Measurements from ENCODE around the gene ATG10.
"Not testable (repeated sequence)": the region's sequence is repeated elsewhere in the genome, so short reads cannot be mapped to it uniquely, and the experiment has no call there.

The ATG10 gene

DNA sequence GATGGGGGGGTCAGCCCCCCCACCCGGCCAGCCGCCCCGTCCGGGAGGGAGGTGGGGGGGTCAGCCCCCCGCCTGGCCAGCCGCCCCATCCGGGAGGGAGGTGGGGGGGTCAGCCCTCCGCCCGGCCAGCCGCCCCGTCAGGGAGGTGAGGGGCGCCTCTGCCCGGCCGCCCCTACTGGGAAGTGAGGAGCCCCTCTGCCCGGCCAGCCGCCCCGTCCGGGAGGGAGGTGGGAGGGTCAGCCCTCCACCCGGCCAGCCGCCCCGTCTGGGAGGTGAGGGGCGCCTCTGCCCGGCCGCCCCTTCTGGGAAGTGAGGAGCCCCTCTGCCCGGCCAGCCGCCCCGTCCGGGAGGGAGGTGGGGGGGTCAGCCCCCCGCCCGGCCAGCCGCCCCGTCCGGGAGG is 168.0 kb downstream of the ATG10 start:
- not testable (repeated sequence) for DNase-seq

DNA sequence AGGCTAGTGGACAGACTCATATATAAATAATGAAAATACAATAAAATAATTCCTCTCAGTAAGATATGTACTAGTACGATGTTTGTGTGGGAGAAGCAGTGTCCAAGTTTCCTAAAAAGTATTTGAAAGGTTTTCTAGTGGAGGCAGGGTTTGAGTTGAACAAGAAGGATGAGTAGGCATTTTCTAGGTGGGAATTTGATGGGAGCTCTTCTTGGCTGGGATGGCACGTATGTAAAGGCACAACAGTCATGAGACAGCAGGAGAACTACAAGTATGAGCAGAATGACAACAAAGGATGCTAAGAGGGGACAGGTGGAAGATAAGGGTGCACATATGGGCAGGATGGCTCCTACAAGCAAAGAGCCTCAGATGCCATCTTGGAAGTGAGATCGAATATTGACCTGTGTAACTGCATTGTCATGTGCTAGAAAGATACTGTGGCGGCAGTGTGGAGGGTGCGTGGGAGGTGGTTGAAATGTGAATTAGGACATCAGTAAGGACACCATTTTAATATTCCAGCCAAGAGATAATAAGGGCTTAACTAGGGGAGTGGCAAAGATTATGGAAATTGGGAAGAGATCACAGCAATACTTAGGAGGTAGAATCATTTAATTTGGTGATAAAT is 170.5 kb downstream of the ATG10 start:
- no peak for DNase-seq

DNA sequence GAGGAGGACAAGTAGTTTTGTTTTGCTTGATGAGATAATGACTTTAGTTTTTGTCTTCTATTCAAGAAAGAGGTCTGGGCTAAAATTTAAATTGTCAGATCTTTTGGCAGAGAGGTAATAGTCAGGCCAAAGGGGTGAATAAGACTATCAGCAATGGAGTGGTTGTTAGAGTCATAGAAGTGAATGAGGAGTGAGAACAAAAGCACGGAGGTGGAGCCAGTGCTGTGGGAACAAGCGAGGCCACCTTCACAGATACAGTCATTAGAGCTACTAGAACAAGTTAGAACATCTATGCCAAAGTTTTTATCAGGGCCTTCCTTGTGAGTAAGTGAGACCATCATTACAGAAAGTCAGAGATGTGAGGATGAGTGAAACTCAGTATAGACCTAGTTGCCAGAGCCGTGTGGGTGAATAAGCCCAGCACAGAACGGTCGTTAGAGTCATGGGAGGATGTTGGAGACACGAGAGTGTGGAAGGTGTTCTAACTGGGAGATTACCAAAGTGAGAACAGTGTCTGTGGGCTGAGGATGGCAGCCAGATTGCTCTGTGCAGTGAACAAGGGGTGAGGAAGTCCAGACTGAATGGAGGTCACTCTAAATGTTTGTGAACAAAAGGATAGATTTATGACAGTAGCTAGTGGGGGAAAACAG is 171.2 kb downstream of the ATG10 start:
- no peak for DNase-seq

DNA sequence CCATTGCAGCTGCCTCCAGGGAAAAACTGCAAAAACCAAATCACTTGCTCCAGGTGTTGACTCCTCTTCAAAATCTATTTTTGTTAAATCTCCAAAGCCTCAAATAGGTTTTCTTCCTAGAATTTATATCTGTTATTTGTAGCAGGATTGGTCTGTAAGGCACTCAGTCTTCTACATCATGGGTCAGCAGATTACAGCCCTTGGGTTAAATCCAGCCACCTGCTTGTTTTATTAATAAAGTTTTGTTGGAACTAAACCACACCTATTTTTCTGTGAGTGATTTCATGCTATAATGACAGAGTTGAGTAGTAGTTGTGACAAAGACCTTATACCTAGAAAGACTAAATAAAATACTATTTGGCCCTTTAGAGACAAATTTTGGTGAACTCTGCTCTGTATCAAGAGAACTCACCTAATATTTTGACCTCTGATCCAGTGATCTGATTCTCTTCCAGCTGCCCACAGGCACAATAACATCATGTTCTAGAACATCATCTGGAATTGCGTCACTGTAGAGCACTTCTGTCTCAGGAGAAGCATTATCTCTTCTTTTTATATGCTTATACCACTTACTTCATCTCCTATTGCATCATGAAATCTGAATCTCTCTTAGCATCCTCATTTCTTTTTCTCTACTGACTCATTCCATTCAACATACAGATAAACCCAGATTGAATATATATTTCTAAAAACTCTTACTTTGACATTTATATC is 176.2 kb downstream of the ATG10 start:
- no peak for DNase-seq

DNA sequence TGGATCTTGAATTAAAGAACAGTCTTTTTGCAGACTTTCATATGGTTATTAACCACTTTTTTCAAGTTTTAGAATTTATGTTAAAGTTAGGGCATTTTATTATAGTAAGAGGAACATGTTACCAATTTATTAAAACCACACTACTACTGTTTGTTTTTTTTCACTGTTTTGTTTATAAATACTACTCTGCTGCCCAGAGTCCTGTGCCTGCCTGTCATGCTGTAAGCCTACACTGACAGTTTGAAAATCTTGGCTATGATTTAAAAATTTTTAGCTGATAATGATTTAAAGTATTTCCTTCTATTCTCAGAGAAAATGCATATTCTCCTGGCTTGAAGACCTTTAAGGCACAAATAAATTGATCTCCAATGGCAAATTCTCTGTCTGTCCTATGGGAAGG is 177.6 kb downstream of the ATG10 start:
- DNase-seq, result no peak

DNA sequence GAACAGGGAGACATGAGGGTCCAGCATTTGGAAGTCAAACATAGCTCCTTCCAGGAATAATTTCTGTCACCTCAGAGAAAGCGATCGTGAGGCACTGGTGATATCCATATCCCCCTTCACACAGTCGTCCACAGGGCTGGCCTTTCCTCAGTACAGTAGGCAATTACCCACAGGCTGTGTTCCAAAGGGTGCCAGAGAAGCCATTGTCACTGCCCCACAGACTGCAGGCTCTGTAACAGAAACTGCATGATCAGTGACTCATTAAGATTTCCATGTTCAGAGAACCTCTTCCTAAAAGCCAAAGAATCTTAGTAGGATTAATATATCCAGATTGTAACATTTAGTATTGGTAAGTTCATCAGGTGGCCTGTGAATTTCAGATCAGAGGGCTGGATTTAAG is 178.7 kb downstream of the ATG10 start:
- no peak for DNase-seq

DNA sequence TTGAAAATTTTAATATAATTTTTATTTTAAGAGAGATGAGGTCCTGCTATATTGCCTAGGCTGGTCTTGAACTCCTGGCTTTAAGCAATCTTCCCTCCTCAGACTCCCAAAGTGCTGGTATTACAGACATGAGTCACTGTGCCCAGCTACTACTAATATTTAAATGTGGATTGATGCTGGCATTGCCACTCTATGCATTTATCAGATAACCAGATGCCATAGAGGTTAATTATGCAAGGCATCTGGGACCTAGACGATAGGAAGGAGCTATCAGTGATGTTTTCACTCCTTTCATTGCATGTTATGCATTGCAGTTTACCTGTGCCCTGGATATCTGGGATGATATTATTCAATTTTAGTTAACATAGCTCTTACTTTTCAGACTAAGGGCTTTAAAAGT is 179.4 kb downstream of the ATG10 start:
- no peak for DNase-seq

DNA sequence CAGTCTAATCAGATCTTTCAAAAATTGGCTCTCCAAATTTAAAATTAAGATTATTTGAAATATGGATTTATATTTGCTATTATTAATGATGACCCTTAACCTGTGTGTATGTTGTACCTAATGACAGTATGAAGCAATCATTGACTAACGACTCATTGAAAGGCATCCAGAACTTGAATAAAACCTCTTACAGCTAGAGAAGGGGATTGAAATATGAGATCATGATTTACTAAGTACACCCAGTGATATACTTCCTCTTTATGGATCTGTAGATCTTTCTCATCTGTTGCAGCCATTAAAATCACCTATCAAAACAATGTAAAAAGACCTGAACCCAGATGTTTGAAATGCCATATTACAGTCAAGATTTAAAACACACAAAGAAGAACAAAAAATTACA is 179.8 kb downstream of the ATG10 start:
- DNase-seq, result no peak

DNA sequence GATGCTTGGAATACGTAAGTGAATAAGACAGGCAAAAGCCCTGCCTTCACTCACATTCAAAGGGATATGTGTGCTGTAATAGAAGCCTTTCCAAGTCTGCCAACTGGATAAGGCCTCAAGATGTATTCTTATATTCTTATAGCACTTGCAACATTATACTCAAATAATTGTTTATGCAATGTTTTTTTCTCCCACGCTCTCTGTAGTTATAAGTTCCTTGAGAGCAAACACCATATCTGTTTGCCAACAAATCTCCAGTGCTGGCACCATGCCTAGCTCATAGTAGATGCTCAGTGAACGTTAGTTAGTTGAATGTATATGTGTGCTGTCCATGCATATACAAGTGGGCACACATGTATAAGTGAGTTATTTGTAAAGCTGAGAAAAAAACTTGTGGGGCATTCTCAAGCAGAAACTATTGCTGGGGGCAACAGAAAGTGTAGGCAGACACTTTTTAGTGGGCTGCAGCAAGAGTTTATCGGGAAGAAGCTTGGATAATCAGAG is 181.2 kb downstream of the ATG10 start:
- no peak for DNase-seq

DNA sequence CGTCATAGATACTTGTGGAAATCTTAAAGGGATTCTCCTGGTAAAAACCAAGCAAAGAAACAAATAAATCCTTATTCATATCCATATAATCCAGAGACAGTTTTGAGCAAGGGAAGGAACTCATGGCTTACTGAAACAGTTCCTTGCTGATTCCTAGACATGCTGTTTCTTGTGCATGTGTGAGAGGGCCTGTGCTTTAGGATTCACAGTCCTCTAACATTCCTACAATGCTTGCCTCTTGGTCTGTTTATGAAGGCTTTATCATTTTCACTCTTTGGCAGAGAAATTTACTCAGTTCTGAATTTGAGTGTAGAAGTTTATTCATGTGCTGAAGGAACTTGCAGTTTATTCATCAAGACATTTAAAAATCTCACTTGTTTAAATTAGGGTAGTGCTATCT is 183.0 kb downstream of the ATG10 start:
- no peak for DNase-seq

DNA sequence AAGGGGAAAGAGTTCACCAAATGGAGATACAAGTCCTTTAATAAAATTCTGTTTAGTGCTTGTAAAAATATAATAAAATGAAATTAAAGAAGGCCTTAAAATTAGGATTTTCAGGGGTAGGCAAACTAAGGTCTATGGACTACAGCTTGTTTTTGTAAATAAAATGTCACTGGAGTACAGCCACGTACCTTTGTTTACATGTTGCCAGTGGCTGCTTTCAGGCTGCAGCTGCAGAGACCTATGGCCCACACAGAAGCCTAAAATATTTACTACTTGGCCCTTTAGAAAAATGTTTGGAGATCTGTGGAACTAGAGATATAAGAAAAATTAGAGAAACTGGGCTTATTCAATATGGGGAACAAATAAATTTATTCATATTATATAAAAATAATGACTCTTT is 183.5 kb downstream of the ATG10 start:
- DNase-seq, result no peak

DNA sequence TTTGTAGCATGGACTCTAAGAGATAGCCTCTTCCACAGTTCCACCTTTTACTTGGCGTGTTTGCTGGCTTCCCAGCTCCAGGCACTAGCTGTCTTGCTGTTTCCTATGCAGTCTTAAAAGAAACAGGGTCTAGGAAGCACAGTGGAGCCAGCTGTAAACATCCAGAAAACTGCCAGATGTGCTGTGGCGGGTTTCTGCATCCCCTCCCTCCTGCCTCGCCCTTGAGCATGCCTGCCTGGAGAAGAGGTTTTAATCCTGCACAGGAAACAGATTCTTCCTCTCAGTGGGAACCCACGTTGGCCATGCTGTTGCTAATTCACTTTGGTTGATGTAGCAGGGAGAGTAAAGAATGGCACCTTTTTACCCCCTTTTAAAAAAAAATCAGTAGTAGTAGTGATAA is 185.1 kb downstream of the ATG10 start:
- DNase-seq, result no peak

DNA sequence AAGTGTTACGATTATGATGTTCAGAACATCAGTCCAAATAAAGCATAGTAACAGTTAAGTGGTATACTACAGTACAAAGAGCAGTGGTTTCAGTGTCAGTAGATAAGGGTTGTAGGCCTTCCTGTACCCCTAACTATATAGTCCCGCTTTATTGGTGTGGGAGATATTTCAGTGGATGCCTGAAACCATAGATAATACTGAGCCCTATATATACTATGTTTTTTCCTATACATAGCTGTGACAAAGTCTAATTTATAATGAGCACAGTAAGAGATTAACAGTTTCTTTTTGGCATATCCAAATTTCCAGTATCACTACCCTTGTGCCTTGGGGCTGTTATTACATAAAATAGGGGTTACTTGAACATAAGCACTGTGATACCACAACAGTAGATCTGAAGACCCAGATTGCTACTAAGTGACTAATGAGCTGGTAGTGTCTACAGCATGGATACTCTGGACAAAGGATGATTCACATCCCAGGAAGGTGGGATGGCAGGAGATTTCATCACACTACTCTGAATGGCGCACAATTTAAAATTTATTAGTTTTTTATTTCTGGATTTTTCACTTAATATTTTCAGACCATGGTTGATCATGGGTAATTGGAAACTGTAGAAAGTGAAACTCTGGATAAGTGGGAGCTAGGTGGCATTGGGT is 187.1 kb downstream of the ATG10 start:
- DNase-seq, result no peak

DNA sequence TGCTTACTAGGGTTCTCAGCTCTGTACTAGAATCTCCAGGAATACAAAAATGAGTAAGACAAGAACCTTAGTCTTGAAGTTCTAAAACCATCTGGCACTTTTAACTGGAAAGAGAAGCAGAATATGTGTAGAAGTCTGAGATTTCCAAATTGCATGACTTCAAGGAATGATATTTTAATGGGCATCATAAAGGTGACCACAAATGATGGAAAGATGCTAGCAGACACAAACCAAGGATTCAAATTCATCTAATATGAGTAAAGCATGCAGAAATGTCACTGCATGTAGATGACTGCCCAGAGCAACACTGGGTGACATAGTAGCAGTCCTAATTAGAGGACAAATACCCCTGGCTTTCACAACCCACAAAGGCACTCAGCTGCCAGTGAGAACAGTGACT is 189.1 kb downstream of the ATG10 start:
- DNase-seq, result no peak

DNA sequence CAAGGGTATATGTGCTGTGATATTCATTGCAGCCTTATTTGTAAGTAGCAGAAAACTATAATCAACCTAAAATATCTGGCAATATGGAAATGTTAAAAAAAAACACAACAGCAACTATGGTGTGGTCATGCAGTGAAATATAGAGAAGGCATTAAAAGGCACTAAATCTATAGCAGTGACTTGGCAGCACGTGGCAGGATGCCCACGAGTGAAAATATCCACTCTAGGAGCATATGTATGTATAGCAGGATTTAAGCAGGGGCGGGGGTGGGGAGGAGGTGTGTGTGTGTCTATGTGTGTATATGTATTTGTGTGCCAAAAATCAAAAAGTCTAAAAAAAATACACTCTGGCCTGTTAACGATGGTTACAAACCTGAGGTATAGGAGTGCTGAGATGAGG is 190.8 kb downstream of the ATG10 start:
- DNase-seq, result no peak

DNA sequence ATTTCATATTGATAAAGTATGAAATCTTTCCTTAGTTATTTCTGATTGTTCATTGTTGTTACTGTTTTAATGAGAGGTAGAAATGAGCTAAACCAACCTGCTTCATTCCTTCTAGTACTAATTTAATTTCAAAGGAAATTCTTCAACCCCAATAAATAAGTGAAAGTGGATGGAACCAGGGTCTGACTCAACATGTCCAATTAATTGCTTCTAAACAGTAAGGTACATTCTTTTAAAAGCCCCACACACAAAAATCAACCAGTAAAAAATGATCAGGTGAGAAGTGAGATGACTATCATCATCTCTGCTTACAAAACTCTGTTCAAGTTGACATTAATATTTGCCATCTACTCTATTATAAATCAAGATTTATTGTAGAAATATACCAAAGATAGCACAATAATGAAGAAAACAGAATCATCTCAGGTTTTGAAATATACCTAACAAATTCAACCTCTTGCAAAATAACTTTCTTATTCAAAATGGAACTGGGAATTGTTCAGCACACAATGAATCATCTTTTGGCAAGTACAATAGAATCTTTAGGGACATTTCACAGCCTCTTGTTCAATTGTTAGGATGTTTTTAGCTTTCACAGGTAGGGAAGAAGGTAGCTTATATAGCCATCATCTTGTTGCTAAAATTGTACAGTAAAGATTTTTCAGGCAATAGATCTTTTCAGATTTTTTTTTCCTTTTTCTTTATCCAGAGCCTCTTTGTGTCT is 191.8 kb downstream of the ATG10 start:
- DNase-seq, result no peak

DNA sequence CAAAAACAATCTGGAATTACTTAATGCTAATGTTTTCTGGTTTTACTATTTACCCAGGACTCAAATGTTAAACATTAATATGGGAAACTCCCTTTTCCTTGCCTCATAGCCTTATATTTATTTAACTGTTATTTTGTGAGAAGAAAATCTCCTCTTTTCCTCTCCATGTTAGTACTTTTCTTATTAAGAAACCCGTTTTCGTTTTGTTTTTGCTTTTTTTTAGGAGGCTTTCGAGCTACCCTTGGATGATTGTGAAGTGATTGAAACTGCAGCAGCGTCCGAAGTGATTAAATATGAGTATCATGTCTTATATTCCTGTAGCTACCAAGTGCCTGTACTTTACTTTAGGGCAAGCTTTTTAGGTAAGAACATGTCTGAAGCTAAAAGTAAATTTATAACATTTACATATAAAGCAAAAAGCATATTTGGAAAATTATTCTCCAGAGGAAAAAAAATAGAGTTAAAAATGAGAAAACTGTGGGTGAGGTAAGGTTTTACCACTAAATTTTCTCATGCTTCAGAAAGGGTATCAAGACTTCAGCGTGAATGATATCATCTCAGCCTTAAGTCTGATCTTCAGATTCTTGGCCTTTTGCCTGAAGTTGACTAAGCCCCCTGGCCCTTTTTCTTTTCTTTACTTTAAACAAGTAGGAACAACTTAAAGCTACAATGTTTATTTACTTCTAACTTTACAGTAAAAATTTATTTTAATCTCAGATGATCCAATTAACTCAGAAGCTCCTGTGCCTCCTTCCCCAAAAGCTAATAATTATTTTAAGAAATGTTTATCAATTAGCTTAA is 192.6 kb downstream of the ATG10 start:
- no peak for DNase-seq

DNA sequence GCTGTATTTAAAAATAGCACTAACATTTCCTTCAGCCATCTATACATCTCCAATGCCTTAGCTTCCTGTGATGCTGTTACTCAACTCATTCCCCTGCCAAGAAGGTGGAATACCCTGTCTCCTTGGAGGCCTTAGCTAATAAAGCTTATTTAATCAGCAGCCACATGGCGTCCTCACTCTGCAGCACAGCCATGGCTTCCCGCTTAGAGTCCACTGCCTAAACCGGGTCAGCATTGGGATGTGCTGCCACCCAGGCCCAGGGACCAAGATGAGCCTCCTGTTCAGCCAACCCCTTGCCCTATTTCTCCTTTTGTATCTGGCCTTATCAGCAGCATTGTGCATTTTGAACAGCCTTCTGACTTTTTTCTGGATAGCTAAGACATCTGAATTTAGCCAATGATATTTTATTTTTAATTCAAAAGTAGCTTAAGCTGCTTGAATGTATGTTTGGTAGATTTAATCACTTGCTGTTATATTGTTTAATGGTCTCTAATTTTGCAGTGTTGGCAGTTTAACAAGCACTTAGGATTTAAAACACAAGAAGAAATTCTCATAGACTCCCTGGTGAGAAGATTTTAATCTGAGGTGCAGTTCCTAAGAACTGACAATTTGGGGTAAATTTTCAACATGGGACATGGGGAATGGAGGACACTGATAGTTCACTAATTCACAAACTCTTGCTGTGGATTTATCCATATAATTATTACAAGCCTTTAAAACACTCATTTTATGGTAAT is 193.3 kb downstream of the ATG10 start:
- no peak for DNase-seq

DNA sequence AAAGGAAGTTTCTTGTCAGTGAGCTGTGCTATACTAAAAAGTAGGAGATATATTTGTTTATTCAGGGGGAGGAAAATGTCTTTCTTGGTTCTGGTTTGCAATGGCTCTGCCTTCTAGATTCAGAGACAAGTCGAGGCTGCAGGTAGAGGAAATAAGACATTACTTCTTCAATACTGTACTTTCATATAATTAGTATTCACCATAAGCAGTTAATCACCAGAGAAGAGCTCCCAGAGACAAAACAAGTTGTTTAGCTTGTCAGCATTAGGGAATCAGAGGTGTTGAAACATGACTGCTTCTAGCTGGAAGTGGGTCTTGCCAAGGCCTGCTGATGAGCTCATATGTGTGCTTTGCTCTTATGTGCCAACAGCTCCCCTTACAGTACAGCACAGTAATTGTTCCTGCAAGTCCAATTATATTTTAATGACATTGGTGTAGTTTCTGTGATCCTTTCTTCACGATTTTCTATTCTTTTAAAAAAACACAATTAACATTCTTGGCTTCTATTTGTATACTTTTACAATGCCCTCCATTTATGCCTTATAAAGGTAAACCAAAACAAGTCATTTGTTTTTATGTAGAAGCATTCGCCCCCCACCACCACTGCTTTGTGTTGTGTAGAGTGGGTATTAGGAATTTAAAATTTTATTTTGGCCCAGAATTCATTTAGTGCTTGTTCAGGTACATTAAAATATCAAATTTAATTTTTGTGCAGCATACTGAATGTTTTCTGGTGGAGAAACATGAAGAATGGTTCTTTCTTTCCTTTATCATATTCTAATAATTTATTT is 194.1 kb downstream of the ATG10 start:
- DNase-seq, result peak; percentile 82

DNA sequence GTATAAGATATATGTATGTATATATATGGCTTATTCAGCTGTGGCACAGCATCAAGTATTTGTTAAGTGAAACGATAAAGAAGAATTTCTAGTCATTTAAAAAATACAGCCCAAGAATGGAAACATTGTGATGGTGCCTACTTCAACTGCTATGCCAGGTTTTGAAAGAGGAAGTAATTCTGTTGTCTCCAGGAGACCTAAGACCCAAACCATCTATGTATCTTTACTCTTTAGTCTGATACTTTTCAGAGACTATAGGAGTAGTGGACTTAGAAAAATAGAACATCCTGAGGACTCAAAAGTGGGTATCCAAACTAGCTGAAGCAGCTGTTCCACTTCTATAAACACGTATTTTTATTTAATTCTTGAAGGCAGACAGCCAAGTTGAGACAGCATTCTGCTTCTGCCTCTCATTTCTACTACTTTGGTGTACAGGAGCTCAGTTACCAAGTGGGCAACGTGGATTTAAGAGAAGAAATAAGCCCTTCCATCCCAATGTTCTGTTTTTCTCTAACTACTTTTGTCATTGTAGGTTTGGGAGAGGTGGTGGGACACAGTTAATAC is 195.6 kb downstream of the ATG10 start:
- no peak for DNase-seq
